Stomach (tissue), 4 donors: ENCODE measurements around the gene GPR61.

ENCODE experiments used
- CTCF ChIP-seq, 7 experiments: fragments of 450-650 bp in 4 of 7; fragments of 200-600 bp in 3 of 7; sonication (generic) in 3 of 7; IDR thresholded peaks; one replicate each; pipeline ENCODE4 v1.5.1; 2016 to 2019; ENCODE audit warnings: antibody characterized with exemption in 7 of 7, control low read depth in 2 of 7, mild to moderate bottlenecking in 1 of 7
- EP300 ChIP-seq: sonication (generic); formaldehyde crosslinking; IDR thresholded peaks from one replicate; pipeline ENCODE4 v1.6.1; 2017; ENCODE audit warnings: antibody characterized with exemption

GRCh38 chr1:109529881-109530456 is 9.7 kb upstream of the GPR61 start:
- no peak for TF ChIP-seq EP300
- no peak for TF ChIP-seq CTCF (IDR thresholded peaks at IDR 0.05)
